NCI-H1694 treated with DMSO at 0.1 percent for 48 hours (cell line): Measurements from ENCODE around the gene TMEM63B.
"Not testable (repeated sequence)": the region's sequence is repeated elsewhere in the genome, so short reads cannot be mapped to it uniquely, and the experiment has no call there.

Source experiments
- DNase-seq: peaks from one replicate; lab custom pipeline; 2025; lab: John Stamatoyannopoulos, UW

TMEM63B gene

GRCh38 chr6:44193307-44193910 is 66.1 kb downstream of the TMEM63B start:
- no peak for DNase-seq

- DNase-seq: no peak
Measured at GRCh38 chr6:44194326-44194725, 67.0 kb downstream of the TMEM63B start.

- DNase-seq: not testable (repeated sequence)
Measured at GRCh38 chr6:44196351-44196750, 69.0 kb downstream of the TMEM63B start.

- DNase-seq: no peak
Measured at GRCh38 chr6:44198684-44199083, 71.3 kb downstream of the TMEM63B start.

DNA sequence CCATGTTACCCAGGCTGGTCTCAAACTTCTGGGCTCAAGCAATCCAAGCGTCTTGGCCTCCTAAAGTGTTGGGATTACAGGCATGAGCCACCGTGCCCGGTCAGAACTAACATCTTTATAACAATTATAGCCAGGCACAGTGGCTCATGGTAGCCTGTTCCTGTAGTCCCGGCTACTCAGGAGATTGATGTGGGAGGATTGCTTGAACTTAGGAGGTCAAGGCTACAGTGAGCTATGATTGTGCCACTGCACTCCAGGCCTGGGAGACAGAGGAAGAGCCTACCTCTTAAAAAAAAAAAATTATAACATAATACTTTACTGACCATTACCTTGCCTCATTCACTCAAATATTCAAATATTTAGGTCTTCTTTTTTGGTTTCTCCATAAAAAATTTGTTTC is 72.5 kb downstream of the TMEM63B start:
- DNase-seq: no peak

DNA sequence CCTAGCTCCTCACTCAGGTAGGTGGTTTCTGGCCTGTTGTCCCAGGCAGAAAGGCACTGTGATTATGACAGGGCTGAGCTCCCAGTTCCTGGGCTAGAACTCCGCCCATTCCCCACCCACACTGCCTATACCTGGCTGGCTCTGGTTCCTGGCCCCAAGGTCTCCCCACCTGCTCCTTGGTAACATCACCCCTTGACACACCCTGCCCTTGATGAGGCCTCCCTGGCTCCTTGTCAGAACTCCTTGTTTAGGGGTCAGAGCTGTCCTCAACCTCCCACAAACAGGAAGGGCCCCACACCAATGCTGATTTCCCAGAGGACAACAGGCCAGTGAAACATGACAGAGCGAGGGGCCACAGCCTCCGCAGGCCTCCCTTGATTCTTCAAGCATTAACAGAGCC is 73.8 kb downstream of the TMEM63B start:
- no peak for DNase-seq

DNA sequence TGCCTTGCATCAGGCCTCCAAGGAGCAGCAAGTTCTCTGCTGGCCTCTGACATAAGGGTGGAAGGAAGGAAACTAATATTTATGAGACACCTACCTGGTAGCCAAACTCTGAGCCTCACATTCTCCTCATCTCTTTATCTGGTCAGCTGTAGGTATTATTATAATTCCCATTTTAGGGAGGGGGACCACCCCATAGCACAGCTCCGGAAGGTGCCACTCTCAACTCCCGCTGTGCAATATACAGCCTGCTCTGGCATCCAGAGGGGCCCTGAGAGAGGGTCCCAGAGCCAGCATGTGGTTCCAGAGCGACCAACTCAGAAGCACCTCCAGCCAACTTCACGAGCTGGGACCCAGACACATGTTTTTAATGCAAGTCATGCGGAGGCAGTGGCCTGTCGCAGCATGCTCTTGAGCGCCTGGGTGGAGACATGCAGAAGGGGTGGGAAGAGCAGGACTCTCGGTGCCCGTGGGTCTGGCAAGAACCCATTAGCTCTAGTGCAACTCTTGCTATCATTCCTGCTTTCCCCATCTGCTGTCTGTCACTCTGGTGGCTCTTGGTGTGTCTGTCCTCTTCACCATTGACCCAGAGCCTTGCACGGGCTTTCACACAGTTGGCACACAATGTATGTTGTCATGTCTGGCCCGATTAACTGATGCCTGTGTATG is 74.4 kb downstream of the TMEM63B start:
- no peak for DNase-seq

GRCh38 chr6:44202332-44202971 is 75.1 kb downstream of the TMEM63B start:
- DNase-seq: no peak

- DNase-seq: no peak
Measured at GRCh38 chr6:44202972-44203750, 75.8 kb downstream of the TMEM63B start.

- DNase-seq: no peak
Measured at GRCh38 chr6:44203955-44204354, 76.6 kb downstream of the TMEM63B start.
